ENCODE results near the gene SMCP.

- no peak for TF ChIP-seq CTCF (IDR thresholded peaks at IDR 0.05; ENCODE audit: low read depth, low read length, poor library complexity, severe bottlenecking)
- TF ChIP-seq EZH2phosphoT487 (IDR thresholded peaks at IDR 0.05; ENCODE audit: borderline replicate concordance, low read length): no peak
These were observed 2.2 kb downstream of the SMCP start for GRCh38 chr1:152880316-152880715.

Data from DOHH2 (cell line).